ENCODE measurements around the gene TXNDC2.
A peak's percentile ranks its signal among the peaks of the same experiment; 100 is the strongest.

Gene TXNDC2

GRCh38 chr18:9885170-9886004 lies at the start of gene TXNDC2:
TSS of gene TXNDC2 (plus strand) at chr18:9885973. CDS start at chr18:9886681, 708 bp downstream.
- TF ChIP-seq CTCF (IDR thresholded peaks at IDR 0.05; ENCODE audit: unreplicated experiment in 3 of 3), result no peak
- Mint-ChIP-seq H3K4me1 (no peaks in the 10 kb centered on the region), H3K36me3 (ENCODE audit: low read depth) (no peaks in the 10 kb centered on the region), H3K27me3 (ENCODE audit: low read depth) (no peaks in the 10 kb centered on the region), H3K9me3 (no peaks in the 10 kb centered on the region), H3K4me3 (no peak within 1 kb of the TSS), H3K27ac (no peak within 1 kb of the TSS)

- H3K27ac Mint-ChIP-seq, result peak overlapping the region; percentile 0 to 15 (median 8)
- peaks cover 3% of the 10 kb centered on the region for H3K27me3 Mint-ChIP-seq (ENCODE audit: low read depth)
- H3K36me3 Mint-ChIP-seq (ENCODE audit: low read depth), result peaks cover 4% of the 10 kb centered on the region
- H3K4me1 Mint-ChIP-seq, result peaks cover 51% of the 10 kb centered on the region
- no peaks in the 10 kb centered on the region for H3K9me3 Mint-ChIP-seq
- H3K4me3 Mint-ChIP-seq, result no peak overlapping the region
- TF ChIP-seq CTCF (IDR thresholded peaks at IDR 0.05; ENCODE audit: unreplicated experiment in 3 of 3), result no peak
Observed at GRCh38 chr18:9838144-9838877, 47.5 kb upstream of the TXNDC2 start.

GRCh38 chr18:9839211-9839610 lies 46.6 kb upstream of the TXNDC2 start:
- Mint-ChIP-seq H3K4me1 (peaks cover 52% of the 10 kb centered on the region), H3K4me3 (no peak overlapping the region), H3K9me3 (no peaks in the 10 kb centered on the region), H3K36me3 (ENCODE audit: low read depth) (peaks cover 7% of the 10 kb centered on the region), H3K27me3 (ENCODE audit: low read depth) (peaks cover 3% of the 10 kb centered on the region), H3K27ac (no peak overlapping the region)
- no peak for TF ChIP-seq CTCF (IDR thresholded peaks at IDR 0.05; ENCODE audit: unreplicated experiment in 3 of 3)

- no peak overlapping the region for H3K4me3 Mint-ChIP-seq
- H3K9me3 Mint-ChIP-seq, result no peaks in the 10 kb centered on the region
- no peak for TF ChIP-seq CTCF (IDR thresholded peaks at IDR 0.05; ENCODE audit: unreplicated experiment in 3 of 3)
- H3K27ac Mint-ChIP-seq, result no peak overlapping the region
- peaks cover 3% of the 10 kb centered on the region for H3K27me3 Mint-ChIP-seq (ENCODE audit: low read depth)
- peaks cover 7% of the 10 kb centered on the region for H3K36me3 Mint-ChIP-seq (ENCODE audit: low read depth)
- peaks cover 52% of the 10 kb centered on the region for H3K4me1 Mint-ChIP-seq
Observed at GRCh38 chr18:9839853-9840252, 45.9 kb upstream of the TXNDC2 start.

- Mint-ChIP-seq H3K4me1 (peaks cover 41% of the 10 kb centered on the region), H3K27me3 (ENCODE audit: low read depth) (peaks cover 3% of the 10 kb centered on the region), H3K27ac (peak overlapping the region in 1 of 3 experiments; percentile 13), H3K9me3 (no peaks in the 10 kb centered on the region), H3K36me3 (ENCODE audit: low read depth) (peaks cover 7% of the 10 kb centered on the region), H3K4me3 (no peak overlapping the region)
- TF ChIP-seq CTCF (IDR thresholded peaks at IDR 0.05; ENCODE audit: unreplicated experiment in 3 of 3), result no peak
Observed at GRCh38 chr18:9841752-9842151, 44.0 kb upstream of the TXNDC2 start.
